ENCODE measurements around the gene SSTR3.
"Not testable (repeated sequence)": the region's sequence is repeated elsewhere in the genome, so short reads cannot be mapped to it uniquely, and the experiment has no call there.

SSTR3 gene

DNA sequence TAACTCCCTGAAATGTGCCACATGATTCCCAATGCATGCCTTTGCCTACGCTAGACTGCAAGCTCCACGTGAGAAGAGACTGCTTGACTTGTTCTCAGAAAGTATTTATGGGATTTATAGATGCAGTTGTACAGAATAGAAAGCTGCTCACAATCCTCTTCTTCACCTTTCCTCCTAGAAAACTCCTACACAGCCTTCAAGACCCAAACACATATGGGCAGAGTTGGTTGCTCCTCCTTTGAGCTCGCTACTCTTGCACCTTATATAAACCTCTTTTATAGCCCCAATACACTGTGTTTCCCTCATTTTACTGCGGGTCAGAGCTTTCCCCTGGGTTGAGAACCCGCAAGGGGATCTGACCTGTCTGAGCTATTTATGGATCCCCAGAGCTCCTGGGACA is 40.6 kb downstream of the SSTR3 start:
- no peak overlapping the region for H3K4me3 ChIP-seq (replicated peaks; ENCODE audit: low read depth, low read length)
- TF ChIP-seq, protein P1, sequence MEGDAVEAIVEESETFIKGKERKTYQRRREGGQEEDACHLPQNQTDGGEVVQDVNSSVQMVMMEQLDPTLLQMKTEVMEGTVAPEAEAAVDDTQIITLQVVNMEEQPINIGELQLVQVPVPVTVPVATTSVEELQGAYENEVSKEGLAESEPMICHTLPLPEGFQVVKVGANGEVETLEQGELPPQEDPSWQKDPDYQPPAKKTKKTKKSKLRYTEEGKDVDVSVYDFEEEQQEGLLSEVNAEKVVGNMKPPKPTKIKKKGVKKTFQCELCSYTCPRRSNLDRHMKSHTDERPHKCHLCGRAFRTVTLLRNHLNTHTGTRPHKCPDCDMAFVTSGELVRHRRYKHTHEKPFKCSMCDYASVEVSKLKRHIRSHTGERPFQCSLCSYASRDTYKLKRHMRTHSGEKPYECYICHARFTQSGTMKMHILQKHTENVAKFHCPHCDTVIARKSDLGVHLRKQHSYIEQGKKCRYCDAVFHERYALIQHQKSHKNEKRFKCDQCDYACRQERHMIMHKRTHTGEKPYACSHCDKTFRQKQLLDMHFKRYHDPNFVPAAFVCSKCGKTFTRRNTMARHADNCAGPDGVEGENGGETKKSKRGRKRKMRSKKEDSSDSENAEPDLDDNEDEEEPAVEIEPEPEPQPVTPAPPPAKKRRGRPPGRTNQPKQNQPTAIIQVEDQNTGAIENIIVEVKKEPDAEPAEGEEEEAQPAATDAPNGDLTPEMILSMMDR (IDR thresholded peaks at IDR 0.05; ENCODE audit: low read length, missing control alignments) = no peak
- DNase-seq (ENCODE audit: low read depth) = no peak

DNA sequence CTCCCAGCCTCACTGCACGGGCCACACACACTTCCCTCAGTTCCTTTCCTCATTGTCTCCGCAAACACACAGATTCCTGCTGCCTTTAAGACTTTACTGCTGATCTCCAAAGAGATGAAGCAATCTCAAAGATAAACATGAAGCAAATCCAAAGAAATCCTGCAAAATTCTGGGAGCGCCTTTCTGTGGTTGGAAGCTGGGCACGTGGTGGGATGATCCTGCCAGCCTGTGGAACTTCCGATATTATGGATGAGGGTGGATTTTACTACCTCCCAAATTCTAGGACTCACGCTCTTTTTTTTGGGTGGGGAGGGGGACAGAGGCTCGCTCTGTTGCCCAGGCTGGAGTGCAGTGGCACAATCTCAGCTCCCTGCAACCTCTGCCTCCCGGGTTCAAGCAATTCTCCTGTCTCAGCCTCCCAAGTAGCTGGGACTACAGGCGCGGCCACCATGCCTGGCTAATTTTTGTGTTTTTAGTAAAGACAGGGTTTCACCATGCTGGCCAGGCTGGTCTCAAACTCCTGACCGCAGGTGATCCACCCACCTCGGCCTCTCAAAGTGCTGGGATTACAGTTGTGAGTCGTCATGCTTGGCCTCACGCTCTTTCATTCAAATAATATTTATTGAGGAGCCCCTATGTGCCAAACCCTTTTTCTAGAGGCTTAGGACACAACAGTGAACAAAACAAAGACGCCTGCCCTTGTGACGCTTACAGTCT is 41.4 kb downstream of the SSTR3 start:
- H3K4me3 ChIP-seq (replicated peaks; ENCODE audit: low read depth, low read length); DNase-seq (ENCODE audit: low read depth): not testable (repeated sequence)

DNA sequence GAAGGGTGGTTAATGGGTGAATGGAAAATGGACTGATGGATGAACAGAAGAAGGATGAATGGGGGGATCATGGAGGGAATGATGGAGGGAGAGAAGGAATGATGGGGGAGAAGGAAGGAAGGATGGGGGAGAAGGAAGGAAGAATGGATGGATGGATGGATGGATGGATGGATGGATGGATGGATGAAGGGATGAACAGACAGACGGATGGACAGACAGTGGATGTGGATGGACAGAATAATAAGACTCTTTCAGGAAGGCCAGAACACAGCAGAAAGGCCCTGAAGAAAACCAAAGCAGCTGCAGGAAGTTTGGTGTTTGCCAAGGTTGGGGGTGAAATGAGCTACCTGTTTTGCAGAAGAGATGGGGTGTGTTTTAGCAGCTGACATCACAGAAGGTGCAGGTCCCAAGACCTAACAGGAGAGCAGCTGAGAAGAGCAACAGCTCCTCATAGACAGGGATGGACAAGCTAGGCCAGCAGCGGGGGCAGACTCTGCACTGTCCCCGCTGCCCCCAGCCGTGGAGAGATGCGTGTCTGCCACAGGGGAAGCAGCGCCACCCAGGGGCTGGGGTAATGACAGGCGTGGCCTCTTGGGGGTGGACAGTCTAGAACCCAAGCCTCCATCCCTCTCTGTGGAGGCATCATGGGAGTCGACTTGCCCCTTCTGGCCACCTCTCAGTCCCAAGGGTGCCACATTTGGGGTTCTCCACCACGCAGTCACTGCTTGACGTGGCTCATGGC is 42.2 kb downstream of the SSTR3 start:
- TF ChIP-seq, protein P1 (IDR thresholded peaks at IDR 0.05; ENCODE audit: low read length, missing control alignments) = no peak
- no peak overlapping the region for H3K4me3 ChIP-seq (replicated peaks; ENCODE audit: low read depth, low read length)
- no peak for DNase-seq (ENCODE audit: low read depth)

DNA sequence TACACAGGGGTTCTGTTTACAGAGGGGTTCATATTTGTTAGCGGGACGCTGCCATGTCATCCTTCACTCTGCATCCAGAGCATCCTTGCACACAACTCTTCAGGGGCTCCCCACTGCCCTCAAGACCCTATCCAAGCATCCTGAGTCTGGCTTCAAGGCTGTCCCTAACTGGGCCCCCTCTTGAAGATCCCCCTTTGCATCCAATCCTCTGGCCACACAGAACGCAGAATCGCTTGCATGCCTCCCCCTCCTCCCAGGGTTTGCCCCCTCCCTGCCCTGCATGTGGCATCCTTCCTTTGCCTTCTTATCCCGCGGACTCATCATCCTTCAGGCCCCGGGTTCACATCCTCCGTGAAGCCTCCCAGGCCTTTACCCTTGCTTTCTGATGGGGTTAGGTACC is 42.9 kb downstream of the SSTR3 start:
- no peak overlapping the region for H3K4me3 ChIP-seq (replicated peaks; ENCODE audit: low read depth, low read length)
- TF ChIP-seq, protein P1 (IDR thresholded peaks at IDR 0.05; ENCODE audit: low read length, missing control alignments) = no peak
- no peak for DNase-seq (ENCODE audit: low read depth)

DNA sequence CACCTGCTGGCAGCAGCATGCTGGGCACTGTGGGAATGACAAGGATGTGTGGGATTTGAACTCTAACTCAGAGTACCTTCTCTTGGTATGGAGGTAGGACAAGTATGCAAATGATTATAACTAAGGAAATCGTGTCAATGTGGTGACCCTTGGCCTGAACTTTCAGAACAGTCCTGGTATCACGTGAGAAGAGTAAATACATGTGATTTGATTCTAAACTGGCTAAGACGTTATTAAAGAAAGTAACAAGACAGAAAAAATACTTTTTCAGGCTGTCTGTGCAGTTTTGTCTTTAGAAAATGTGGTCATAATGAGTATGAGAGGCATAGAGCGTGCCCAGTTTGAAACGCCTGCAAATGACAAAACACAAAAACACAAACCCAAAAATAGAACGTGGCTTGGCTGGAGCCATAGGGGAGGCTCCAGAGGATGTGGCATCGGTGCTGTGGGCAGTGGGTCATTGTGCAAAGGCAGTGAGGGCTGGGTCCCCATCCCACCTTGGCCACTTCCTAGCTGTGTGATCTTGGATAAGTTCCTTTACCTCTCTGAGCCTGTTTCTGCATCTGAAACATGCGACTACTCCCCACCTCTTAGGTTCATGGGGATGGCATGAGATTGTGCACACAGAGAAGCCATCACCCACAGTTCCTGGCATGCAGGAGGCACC is 44.2 kb downstream of the SSTR3 start:
- TF ChIP-seq, protein P1 (IDR thresholded peaks at IDR 0.05; ENCODE audit: low read length, missing control alignments) = no peak
- no peak for DNase-seq (ENCODE audit: low read depth)

DNA sequence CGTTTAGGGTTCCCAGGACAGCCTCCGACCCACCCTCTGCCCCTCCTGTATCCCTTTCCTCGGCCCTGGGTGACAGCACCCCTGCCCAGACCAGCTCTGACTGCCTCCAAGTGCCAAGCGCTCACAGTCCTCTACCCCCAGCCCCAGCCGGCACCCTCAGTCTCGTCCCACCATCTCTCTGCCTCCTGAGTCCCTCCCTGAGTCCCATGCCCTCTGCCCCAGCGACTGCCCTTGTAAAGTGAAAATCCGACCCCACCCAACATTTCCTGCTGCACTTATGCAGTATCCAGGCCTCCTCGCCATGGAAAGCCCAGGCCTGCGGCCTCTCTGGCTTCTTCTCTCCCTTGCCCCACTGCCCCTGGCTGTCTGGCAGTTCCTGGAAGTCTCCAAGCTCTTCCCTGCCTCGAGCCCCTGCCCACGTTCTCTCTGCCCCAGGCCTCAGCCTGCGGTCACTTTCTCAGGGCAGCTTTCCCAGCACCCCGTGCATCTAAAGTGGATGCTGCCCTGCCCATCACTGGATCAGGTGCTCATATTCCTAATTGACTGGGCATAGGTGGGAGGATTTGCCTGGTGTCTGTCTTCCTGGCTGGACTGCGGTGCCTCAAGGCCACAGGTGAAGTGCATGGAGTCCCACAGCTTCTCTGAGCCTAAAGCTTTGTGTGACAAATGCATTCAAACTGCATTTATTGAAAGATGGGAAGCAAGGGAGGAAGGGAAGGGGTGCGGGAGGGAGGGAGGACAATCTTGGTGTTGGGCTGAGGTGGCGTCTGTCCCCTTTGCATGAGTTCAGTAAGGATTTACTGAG is 44.9 kb downstream of the SSTR3 start:
- no peak overlapping the region for H3K4me3 ChIP-seq (replicated peaks; ENCODE audit: low read depth, low read length)
- no peak for DNase-seq (ENCODE audit: low read depth)

More for the DNA sequence above, 44.2 kb downstream of the SSTR3 start:
- no peak overlapping the region for H3K4me3 ChIP-seq (replicated peaks; ENCODE audit: low read depth, low read length)

More for the DNA sequence above, 44.9 kb downstream of the SSTR3 start:
- TF ChIP-seq, protein P1 (IDR thresholded peaks at IDR 0.05; ENCODE audit: low read length, missing control alignments) = no peak
